ENCODE data around the gene ELOB. TPM values are rescaled to one million over a fixed set of nuclear protein-coding genes. Genes with fewer than 3 reads are reported as not detected.

ELOB gene
- total RNA-seq, 1 donor from 2014 or later: 192 TPM

DNA sequence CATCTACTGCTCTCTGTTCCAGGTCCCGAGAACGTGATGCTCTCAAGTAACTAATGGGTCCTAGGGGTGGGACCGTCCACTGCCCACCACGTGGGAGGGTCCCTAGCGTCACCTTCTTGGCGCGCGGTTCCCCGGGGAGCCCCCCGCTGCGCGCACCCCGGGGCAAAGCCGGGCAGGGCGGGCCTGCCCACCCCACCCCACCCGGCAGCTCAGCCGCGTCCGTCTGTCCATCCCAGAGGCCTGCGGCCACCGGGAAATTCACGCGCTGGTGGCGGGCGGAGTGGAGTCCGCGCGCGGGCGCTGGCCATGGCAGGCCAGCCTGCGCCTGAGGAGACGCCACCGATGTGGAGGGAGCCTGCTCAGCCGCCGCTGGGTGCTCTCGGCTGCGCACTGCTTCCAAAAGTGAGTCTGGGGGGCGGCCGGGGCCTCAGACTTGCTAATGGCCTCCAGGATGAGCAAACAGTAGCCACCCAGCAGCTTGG is 21.7 kb upstream of the ELOB start:
- H3K27ac Mint-ChIP-seq: no peak overlapping the region
- peaks cover 19% of the 10 kb centered on the region for H3K27me3 Mint-ChIP-seq (ENCODE audit: low read depth)
- TF ChIP-seq, protein P1, sequence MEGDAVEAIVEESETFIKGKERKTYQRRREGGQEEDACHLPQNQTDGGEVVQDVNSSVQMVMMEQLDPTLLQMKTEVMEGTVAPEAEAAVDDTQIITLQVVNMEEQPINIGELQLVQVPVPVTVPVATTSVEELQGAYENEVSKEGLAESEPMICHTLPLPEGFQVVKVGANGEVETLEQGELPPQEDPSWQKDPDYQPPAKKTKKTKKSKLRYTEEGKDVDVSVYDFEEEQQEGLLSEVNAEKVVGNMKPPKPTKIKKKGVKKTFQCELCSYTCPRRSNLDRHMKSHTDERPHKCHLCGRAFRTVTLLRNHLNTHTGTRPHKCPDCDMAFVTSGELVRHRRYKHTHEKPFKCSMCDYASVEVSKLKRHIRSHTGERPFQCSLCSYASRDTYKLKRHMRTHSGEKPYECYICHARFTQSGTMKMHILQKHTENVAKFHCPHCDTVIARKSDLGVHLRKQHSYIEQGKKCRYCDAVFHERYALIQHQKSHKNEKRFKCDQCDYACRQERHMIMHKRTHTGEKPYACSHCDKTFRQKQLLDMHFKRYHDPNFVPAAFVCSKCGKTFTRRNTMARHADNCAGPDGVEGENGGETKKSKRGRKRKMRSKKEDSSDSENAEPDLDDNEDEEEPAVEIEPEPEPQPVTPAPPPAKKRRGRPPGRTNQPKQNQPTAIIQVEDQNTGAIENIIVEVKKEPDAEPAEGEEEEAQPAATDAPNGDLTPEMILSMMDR (IDR thresholded peaks at IDR 0.05; ENCODE audit: unreplicated experiment): no peak
- no peak overlapping the region for H3K4me3 Mint-ChIP-seq
- no peaks in the 10 kb centered on the region for H3K36me3 Mint-ChIP-seq
- H3K9me3 Mint-ChIP-seq: peaks cover 8% of the 10 kb centered on the region
- no peaks in the 10 kb centered on the region for H3K4me1 Mint-ChIP-seq
- no peak for DNase-seq (ENCODE audit: low spot score in 2 of 2, unreplicated experiment in 2 of 2)

DNA sequence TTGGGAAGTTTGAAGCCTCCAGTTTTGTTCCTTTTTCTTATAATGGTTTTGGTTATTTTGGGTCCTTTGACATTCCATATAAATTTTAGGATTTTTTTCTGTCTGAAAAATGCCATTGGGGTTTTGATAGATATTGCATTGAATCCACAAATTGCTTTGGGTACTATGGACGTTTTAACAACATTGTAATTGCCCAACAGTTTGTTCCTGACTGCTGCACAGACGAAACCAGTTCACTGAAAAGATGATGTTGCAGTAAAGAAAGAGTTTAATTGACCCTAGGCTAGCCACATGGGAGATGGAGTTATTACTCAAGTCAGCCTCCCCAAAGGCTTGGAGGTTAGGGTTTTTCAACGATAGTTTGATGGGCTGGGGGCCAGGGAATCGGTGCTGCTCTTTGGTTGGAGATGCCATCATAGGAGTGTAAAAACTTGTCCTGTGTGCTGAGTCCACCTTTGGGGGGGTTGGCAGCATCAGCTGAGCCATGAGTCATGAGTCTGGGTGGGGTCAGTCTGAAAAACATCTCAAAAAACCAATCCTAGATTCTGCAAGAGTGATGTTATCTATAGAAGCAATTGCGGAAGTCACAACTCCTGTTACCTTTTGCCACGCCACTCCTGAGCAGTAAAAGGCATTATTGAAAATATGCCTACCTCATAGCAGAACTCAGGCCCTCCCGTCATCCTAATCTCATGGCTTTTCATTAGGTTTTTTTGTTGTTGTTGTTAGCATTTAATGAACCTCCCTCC is 18.5 kb upstream of the ELOB start:
- Mint-ChIP-seq H3K27me3 (ENCODE audit: low read depth) (peaks cover 43% of the 10 kb centered on the region), H3K36me3 (no peaks in the 10 kb centered on the region), H3K4me1 (no peaks in the 10 kb centered on the region), H3K27ac (no peak overlapping the region), H3K9me3 (no peaks in the 10 kb centered on the region), H3K4me3 (no peak overlapping the region)
- TF ChIP-seq, protein P1 (IDR thresholded peaks at IDR 0.05; ENCODE audit: unreplicated experiment): no peak
- no peak for DNase-seq (ENCODE audit: low spot score in 2 of 2, unreplicated experiment in 2 of 2)

DNA sequence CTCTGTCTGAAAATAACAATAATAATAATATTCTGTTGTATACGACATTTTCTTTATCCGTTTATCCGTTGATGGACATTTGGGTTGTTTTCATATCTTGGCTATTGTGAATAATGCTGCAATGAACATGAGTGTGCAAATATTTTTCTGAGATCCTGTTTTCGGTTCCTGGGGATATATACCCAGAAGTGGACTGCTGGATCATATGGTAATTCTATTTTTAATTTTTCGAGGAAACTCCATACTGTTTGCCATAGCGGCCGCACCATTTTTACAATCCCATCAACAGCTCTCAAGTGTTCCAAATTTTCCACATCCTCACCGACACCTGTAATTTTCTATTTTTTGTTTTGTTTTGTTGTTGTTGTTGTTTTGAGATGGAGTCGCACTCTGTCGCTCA is 15.9 kb upstream of the ELOB start:
- Mint-ChIP-seq H3K9me3 (no peaks in the 10 kb centered on the region), H3K4me1 (no peaks in the 10 kb centered on the region), H3K36me3 (no peaks in the 10 kb centered on the region), H3K4me3 (no peak overlapping the region), H3K27ac (no peak overlapping the region), H3K27me3 (ENCODE audit: low read depth) (peaks cover 53% of the 10 kb centered on the region)
- TF ChIP-seq, protein P1 (IDR thresholded peaks at IDR 0.05; ENCODE audit: unreplicated experiment): no peak
- no peak for DNase-seq (ENCODE audit: low spot score in 2 of 2, unreplicated experiment in 2 of 2)

DNA sequence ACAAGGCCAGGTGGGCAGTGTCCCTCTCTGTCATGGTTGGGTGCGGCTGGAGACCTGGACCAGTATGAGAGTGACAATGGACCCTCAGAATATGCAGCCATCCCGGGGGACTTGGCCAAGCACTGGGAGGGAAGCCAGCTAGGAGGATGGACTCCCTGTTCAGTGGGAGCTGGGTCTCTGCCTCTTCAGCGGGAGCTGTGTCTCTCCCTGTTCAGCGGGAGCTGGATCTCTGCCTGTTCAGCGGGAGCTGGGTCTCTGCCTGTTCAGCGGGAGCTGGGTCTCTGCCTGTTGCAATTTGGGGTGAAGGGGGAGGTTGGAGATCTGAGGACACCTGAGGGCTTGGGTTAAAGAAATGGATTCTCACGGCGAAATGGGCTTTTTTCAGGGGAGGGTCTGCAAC is 14.1 kb upstream of the ELOB start:
- no peak for DNase-seq (ENCODE audit: low spot score in 2 of 2, unreplicated experiment in 2 of 2)
- H3K9me3 Mint-ChIP-seq: no peaks in the 10 kb centered on the region
- no peak overlapping the region for H3K4me3 Mint-ChIP-seq
- TF ChIP-seq, protein P1 (IDR thresholded peaks at IDR 0.05; ENCODE audit: unreplicated experiment): no peak
- peaks cover 48% of the 10 kb centered on the region for H3K27me3 Mint-ChIP-seq (ENCODE audit: low read depth)
- no peaks in the 10 kb centered on the region for H3K36me3 Mint-ChIP-seq
- H3K4me1 Mint-ChIP-seq: no peaks in the 10 kb centered on the region
- no peak overlapping the region for H3K27ac Mint-ChIP-seq

DNA sequence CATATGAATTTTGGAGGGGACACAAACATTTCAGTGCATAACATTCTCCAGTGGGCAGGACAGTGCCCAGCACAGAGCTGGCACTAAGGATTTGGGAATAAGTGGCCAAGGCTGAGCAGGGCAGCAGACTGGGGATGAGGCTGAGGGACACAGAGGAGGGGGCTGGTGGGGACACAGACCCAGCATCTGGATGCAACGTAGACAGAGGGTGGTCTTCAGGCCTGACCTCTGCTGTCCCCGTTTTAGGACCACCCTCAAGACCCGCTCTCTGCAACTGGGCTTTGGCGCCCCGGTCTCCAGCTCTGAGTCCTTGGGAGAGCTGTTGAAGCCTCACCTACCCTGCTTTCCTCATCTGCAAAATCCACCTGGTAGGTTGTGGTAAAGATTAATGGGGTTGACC is 13.6 kb upstream of the ELOB start:
- Mint-ChIP-seq H3K4me3 (no peak overlapping the region), H3K36me3 (no peaks in the 10 kb centered on the region), H3K27me3 (ENCODE audit: low read depth) (peaks cover 45% of the 10 kb centered on the region), H3K4me1 (no peaks in the 10 kb centered on the region), H3K27ac (no peak overlapping the region), H3K9me3 (no peaks in the 10 kb centered on the region)
- no peak for DNase-seq (ENCODE audit: low spot score in 2 of 2, unreplicated experiment in 2 of 2)
- TF ChIP-seq, protein P1 (IDR thresholded peaks at IDR 0.05; ENCODE audit: unreplicated experiment): no peak

Data from mesothelial cell of epicardium (in vitro differentiated cells).